CD4-positive, CD25-positive, alpha-beta regulatory T cell (primary cell): Measurements from ENCODE around the gene FMNL1. TPM values are rescaled to one million over a fixed set of nuclear protein-coding genes. Genes with fewer than 3 reads are reported as not detected.

Source experiments
- ATAC-seq, 2 donors: fragments of 150-1000 bp; cut with Tn5 transposase; one replicate each; pipeline ENCODE4 v1.10.0; 2021; ENCODE audit warnings: low read depth in 2 of 2, moderate number of reproducible peaks in 2 of 2, moderate library complexity in 1 of 2
- DNase-seq, 3 donors: peaks; one replicate each; pipeline versions ENCODE4 v3.0.0 to v3.0.0-alpha.2; 2012 to 2022; ENCODE audit warnings: mixed read lengths in 1 of 3
- H3K27ac ChIP-seq: one replicate; pipeline ENCODE4 v1.7.0; 2013; ENCODE audit warnings: mild to moderate bottlenecking, low read length; ENCODE audit not compliant: insufficient read depth, poor library complexity, severe bottlenecking
- H3K27me3 ChIP-seq: one replicate; pipeline ENCODE4 v1.7.0; 2013; ENCODE audit warnings: low read length; ENCODE audit not compliant: control insufficient read depth, insufficient read depth
- H3K36me3 ChIP-seq: one replicate; pipeline ENCODE4 v1.7.0; 2013; ENCODE audit warnings: mild to moderate bottlenecking, low read length, moderate library complexity; ENCODE audit not compliant: control insufficient read depth, insufficient read depth
- H3K4me1 ChIP-seq: 2 replicates; pipeline ENCODE4 v1.7.0; 2013; ENCODE audit warnings: mild to moderate bottlenecking, low read length; ENCODE audit not compliant: insufficient read depth, control insufficient read depth, poor library complexity, severe bottlenecking
- H3K4me3 ChIP-seq: one replicate; pipeline ENCODE4 v1.7.0; 2013; ENCODE audit warnings: low read depth, mild to moderate bottlenecking, low read length, moderate library complexity
- H3K9me3 ChIP-seq, 2 experiments: 1 replicate in 1 of 2; 2 replicates in 1 of 2; pipeline ENCODE4 v1.7.0; 2013; ENCODE audit warnings: low read length in 2 of 2, mild to moderate bottlenecking in 1 of 2, moderate library complexity in 1 of 2; ENCODE audit not compliant: control insufficient read depth in 2 of 2
- H3K27ac Mint-ChIP-seq, 3 donors: one replicate each; pipeline ENCODE4 v1.8.0; 2020 to 2022; ENCODE audit warnings: mild to moderate bottlenecking in 3 of 3, mixed read lengths in 3 of 3, moderate library complexity in 2 of 3
- H3K27me3 Mint-ChIP-seq: one replicate; pipeline ENCODE4 v1.8.0; 2022; ENCODE audit warnings: mild to moderate bottlenecking, mixed read lengths
- H3K36me3 Mint-ChIP-seq: one replicate; pipeline ENCODE4 v1.8.0; 2020; ENCODE audit warnings: mixed read lengths
- H3K4me1 Mint-ChIP-seq, 4 donors: one replicate each; pipeline ENCODE4 v1.8.0; 2020 to 2022; ENCODE audit warnings: mixed read lengths in 4 of 4, mild to moderate bottlenecking in 1 of 4
- H3K4me3 Mint-ChIP-seq, 4 donors: one replicate each; pipeline ENCODE4 v1.8.0; 2020 to 2022; ENCODE audit warnings: mild to moderate bottlenecking in 4 of 4, mixed read lengths in 4 of 4, moderate library complexity in 3 of 4
- H3K9me3 Mint-ChIP-seq, 7 donors: one replicate each; pipeline ENCODE4 v1.8.0; 2020 to 2022; ENCODE audit warnings: mixed read lengths in 7 of 7, mild to moderate bottlenecking in 3 of 7, moderate library complexity in 2 of 7
- polyA plus RNA-seq, 4 donors: library from polyadenylated mRNA; unstranded; fragments of 300-500 nt; fragmentation: Illumina TruSeq; gene quantifications; one replicate each; pipeline ENCODE4 v1.2.3, GENCODE V29; 2021
- total RNA-seq: library from RNA; stranded (reverse); gene quantifications from one replicate; pipeline ENCODE4 v1.2.3, GENCODE V29; 2022

The FMNL1 gene
- total and polyA plus RNA-seq, 5 donors from 2014 or later: 22.8 to 575 (median 25.8) TPM

GRCh38 chr17:45282683-45283644 is 61.3 kb downstream of the FMNL1 start:
- Mint-ChIP-seq H3K4me1 (peaks cover 0 to 10% (median 3%) of the 10 kb centered on the region in 4 donors), H3K4me3 (no peak overlapping the region), H3K36me3 (peaks cover 26% of the 10 kb centered on the region), H3K27me3 (no peaks in the 10 kb centered on the region), H3K9me3 (no peaks in the 10 kb centered on the region), H3K27ac (peak overlapping the region; percentile 65 to 88 (median 67))
- Histone ChIP-seq H3K27ac (no peak overlapping the region), H3K27me3 (no peaks in the 10 kb centered on the region), H3K4me1 (no peaks in the 10 kb centered on the region), H3K36me3 (peaks cover 63% of the 10 kb centered on the region), H3K4me3 (no peak overlapping the region), H3K9me3 (no peaks in the 10 kb centered on the region)
- no peak for ATAC-seq
- DNase-seq: no peak

DNA sequence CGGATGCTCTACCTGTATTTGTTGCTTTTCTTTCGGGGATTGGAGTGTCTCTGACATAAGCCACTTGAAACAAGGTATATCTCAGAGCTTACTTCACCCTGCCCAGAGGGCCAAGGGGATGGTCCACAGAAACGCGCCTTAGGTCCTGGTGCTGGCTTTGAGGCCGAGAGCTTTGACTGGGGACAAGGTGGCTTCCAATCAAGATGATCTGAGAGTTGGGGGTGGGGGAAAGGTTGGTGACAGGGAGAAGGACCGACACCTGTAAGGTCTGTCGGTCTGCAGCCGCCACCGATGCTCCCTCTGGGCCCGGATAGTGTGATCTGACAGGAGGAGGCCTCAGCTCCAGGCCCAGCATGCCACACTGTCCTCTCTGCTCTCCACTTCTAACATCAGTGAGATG is 62.0 kb downstream of the FMNL1 start:
- no peak for ATAC-seq
- Histone ChIP-seq H3K27me3 (no peaks in the 10 kb centered on the region), H3K4me1 (no peaks in the 10 kb centered on the region), H3K27ac (no peak overlapping the region), H3K4me3 (no peak overlapping the region), H3K9me3 (no peaks in the 10 kb centered on the region), H3K36me3 (peaks cover 66% of the 10 kb centered on the region)
- Mint-ChIP-seq H3K27me3 (no peaks in the 10 kb centered on the region), H3K27ac (peak overlapping the region in 1 of 3 donors; percentile 46), H3K4me3 (no peak overlapping the region), H3K36me3 (peaks cover 26% of the 10 kb centered on the region), H3K4me1 (peaks cover 0 to 7% (median 3%) of the 10 kb centered on the region in 4 donors), H3K9me3 (no peaks in the 10 kb centered on the region)
- no peak for DNase-seq

GRCh38 chr17:45284176-45285140 is 62.8 kb downstream of the FMNL1 start:
- Histone ChIP-seq H3K27ac (no peak overlapping the region), H3K36me3 (peaks cover 73% of the 10 kb centered on the region), H3K4me1 (no peaks in the 10 kb centered on the region), H3K4me3 (no peak overlapping the region), H3K9me3 (no peaks in the 10 kb centered on the region), H3K27me3 (no peaks in the 10 kb centered on the region)
- Mint-ChIP-seq H3K36me3 (peaks cover 26% of the 10 kb centered on the region), H3K27ac (peak overlapping the region in 2 of 3 donors; percentile 33 to 92), H3K4me1 (peaks cover 0 to 6% (median 3%) of the 10 kb centered on the region in 4 donors), H3K4me3 (no peak overlapping the region), H3K9me3 (no peaks in the 10 kb centered on the region), H3K27me3 (no peaks in the 10 kb centered on the region)
- DNase-seq (peak in 2 of 3 donors; percentile 28 to 56), ATAC-seq (peak in 1 of 2 donors; percentile 64)

- Histone ChIP-seq H3K36me3 (peaks cover 85% of the 10 kb centered on the region), H3K4me1 (no peaks in the 10 kb centered on the region), H3K27me3 (no peaks in the 10 kb centered on the region), H3K9me3 (no peaks in the 10 kb centered on the region), H3K27ac (no peak overlapping the region), H3K4me3 (no peak overlapping the region)
- DNase-seq: no peak
- peaks cover 0 to 2% (median 0%) of the 10 kb centered on the region in 7 donors for H3K9me3 Mint-ChIP-seq
- H3K4me1 Mint-ChIP-seq: peaks cover 0 to 12% (median 5%) of the 10 kb centered on the region in 4 donors
- ATAC-seq: no peak
- H3K27me3 Mint-ChIP-seq: no peaks in the 10 kb centered on the region
- H3K4me3 Mint-ChIP-seq: no peak overlapping the region
- peaks cover 32% of the 10 kb centered on the region for H3K36me3 Mint-ChIP-seq
- no peak overlapping the region for H3K27ac Mint-ChIP-seq
Observed at GRCh38 chr17:45286286-45286685, 64.6 kb downstream of the FMNL1 start.

- Histone ChIP-seq H3K36me3 (peaks cover 84% of the 10 kb centered on the region), H3K27me3 (no peaks in the 10 kb centered on the region), H3K27ac (no peak overlapping the region), H3K4me1 (peaks cover 3% of the 10 kb centered on the region), H3K9me3 (no peaks in the 10 kb centered on the region), H3K4me3 (no peak overlapping the region)
- H3K36me3 Mint-ChIP-seq: peaks cover 32% of the 10 kb centered on the region
- ATAC-seq: no peak
- peaks cover 0 to 16% (median 12%) of the 10 kb centered on the region in 4 donors for H3K4me1 Mint-ChIP-seq
- no peaks in the 10 kb centered on the region for H3K27me3 Mint-ChIP-seq
- no peak for DNase-seq
- H3K9me3 Mint-ChIP-seq: peaks cover 0 to 2% (median 0%) of the 10 kb centered on the region in 7 donors
- no peak overlapping the region for H3K27ac Mint-ChIP-seq
- H3K4me3 Mint-ChIP-seq: peak overlapping the region in 1 of 4 donors; percentile 5
Observed at GRCh38 chr17:45287526-45288500, 66.1 kb downstream of the FMNL1 start.

- no peaks in the 10 kb centered on the region for H3K27me3 Mint-ChIP-seq
- Histone ChIP-seq H3K4me1 (peaks cover 5% of the 10 kb centered on the region), H3K9me3 (no peaks in the 10 kb centered on the region), H3K27me3 (no peaks in the 10 kb centered on the region), H3K27ac (no peak overlapping the region), H3K4me3 (no peak overlapping the region), H3K36me3 (peaks cover 80% of the 10 kb centered on the region)
- DNase-seq: no peak
- H3K9me3 Mint-ChIP-seq: peaks cover 0 to 2% (median 0%) of the 10 kb centered on the region in 7 donors
- no peak for ATAC-seq
- peaks cover 0 to 26% (median 16%) of the 10 kb centered on the region in 4 donors for H3K4me1 Mint-ChIP-seq
- no peak overlapping the region for H3K27ac Mint-ChIP-seq
- H3K36me3 Mint-ChIP-seq: peaks cover 34% of the 10 kb centered on the region
- no peak overlapping the region for H3K4me3 Mint-ChIP-seq
Observed at GRCh38 chr17:45288825-45289224, 67.1 kb downstream of the FMNL1 start.
